ENCODE data around the gene NRK. TPM values are rescaled to one million over a fixed set of nuclear protein-coding genes. Genes with fewer than 3 reads are reported as not detected.
"Not testable (repeated sequence)": the region's sequence is repeated elsewhere in the genome, so short reads cannot be mapped to it uniquely, and the experiment has no call there.

Gene NRK
- total RNA-seq, 2 donors from 2014 or later = 5.7 to 7.4 TPM

DNA sequence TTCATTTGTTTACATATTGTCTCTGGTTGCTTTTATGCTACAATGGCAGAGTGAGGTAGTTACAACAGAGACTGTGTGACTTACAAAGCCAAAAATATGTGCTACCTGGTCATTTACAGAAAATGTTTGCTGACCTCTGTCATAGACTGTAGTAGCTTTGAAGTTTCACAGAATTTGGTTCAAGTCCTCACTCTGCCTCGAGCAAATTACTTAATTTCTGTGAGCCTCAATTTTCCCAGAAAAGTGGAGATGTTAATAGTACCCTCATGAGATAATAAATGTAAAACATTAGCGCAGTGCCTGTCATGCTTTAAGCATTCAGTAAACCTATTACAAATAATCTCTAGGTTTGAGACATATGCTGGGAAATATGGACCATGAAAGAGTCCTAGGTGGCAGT lies 18.4 kb upstream of the NRK start:
- TF ChIP-seq, protein P1, sequence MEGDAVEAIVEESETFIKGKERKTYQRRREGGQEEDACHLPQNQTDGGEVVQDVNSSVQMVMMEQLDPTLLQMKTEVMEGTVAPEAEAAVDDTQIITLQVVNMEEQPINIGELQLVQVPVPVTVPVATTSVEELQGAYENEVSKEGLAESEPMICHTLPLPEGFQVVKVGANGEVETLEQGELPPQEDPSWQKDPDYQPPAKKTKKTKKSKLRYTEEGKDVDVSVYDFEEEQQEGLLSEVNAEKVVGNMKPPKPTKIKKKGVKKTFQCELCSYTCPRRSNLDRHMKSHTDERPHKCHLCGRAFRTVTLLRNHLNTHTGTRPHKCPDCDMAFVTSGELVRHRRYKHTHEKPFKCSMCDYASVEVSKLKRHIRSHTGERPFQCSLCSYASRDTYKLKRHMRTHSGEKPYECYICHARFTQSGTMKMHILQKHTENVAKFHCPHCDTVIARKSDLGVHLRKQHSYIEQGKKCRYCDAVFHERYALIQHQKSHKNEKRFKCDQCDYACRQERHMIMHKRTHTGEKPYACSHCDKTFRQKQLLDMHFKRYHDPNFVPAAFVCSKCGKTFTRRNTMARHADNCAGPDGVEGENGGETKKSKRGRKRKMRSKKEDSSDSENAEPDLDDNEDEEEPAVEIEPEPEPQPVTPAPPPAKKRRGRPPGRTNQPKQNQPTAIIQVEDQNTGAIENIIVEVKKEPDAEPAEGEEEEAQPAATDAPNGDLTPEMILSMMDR (IDR thresholded peaks at IDR 0.05) = no peak
- H3K4me1 ChIP-seq (ENCODE audit: control insufficient read depth in 1 of 2, low read depth in 2 of 2) = no peaks in the 10 kb centered on the region
- H3K27ac ChIP-seq = no peak overlapping the region
- ATAC-seq (ENCODE audit: insufficient number of reproducible peaks, low FRiP score, low read depth) (no peak), DNase-seq (ENCODE audit: low spot score) (no peak)
- no peaks in the 10 kb centered on the region for H3K27me3 ChIP-seq (replicated peaks; ENCODE audit: insufficient read depth)
- no peak overlapping the region for H3K4me3 ChIP-seq
- H3K36me3 ChIP-seq = no peaks in the 10 kb centered on the region
- no peaks in the 10 kb centered on the region for H3K9me3 ChIP-seq

- not testable (repeated sequence) for H3K27ac ChIP-seq; H3K27me3 ChIP-seq (replicated peaks; ENCODE audit: insufficient read depth); H3K9me3 ChIP-seq; H3K4me3 ChIP-seq; DNase-seq (ENCODE audit: low spot score); H3K36me3 ChIP-seq; H3K4me1 ChIP-seq (ENCODE audit: control insufficient read depth in 1 of 2, low read depth in 2 of 2); ATAC-seq (ENCODE audit: insufficient number of reproducible peaks, low FRiP score, low read depth)
Measured at GRCh38 chrX:105805655-105806054, 16.7 kb upstream of the NRK start.

DNA sequence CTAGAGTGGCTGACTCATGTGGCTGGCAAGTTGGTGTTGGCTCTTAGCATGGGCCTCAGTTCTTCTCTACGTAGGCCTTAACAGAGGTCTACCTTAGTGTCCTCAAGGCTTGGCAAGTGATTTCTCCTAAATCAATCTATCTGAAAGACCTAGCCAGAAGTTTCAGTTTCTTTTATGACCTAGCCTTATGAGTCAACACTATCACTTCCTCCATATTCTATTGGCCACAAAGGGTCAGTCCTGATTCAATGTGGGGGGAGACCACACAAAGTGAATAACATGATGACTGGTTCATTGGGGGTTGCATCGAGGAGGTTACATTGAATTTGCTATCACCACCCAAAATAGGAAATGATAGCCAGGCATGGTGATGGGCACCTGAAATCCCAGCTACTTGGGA lies 5.8 kb upstream of the NRK start:
- ATAC-seq (ENCODE audit: insufficient number of reproducible peaks, low FRiP score, low read depth) (no peak), DNase-seq (ENCODE audit: low spot score) (no peak)
- Histone ChIP-seq H3K27ac (no peak overlapping the region), H3K4me1 (ENCODE audit: control insufficient read depth in 1 of 2, low read depth in 2 of 2) (no peaks in the 10 kb centered on the region), H3K27me3 (replicated peaks; ENCODE audit: insufficient read depth) (no peaks in the 10 kb centered on the region), H3K36me3 (no peaks in the 10 kb centered on the region), H3K4me3 (no peak overlapping the region), H3K9me3 (no peaks in the 10 kb centered on the region)
- TF ChIP-seq, protein P1 (IDR thresholded peaks at IDR 0.05) = no peak

DNA sequence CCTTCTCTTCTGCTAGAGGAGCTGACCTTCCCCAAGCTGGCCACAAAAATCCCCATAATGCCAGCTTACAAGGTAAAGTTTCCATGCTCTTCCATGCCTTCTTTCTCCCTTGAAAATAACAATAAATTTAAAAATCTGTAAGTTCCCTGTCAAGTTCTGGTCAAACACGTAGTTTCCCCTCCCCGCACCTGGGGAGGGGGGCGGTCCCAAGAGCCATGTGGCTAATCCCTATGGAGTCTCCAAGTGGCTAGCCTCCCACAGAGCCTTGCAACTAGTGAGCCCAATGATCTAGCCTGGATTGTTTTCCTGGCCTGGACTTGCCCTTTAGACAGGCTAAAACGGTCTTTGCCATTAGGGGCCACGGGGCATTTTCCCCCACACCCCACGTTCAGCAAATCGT lies 2.1 kb upstream of the NRK start:
- Histone ChIP-seq H3K9me3 (no peaks in the 10 kb centered on the region), H3K27me3 (replicated peaks; ENCODE audit: insufficient read depth) (no peaks in the 10 kb centered on the region), H3K4me3 (no peak overlapping the region), H3K27ac (no peak overlapping the region), H3K36me3 (no peaks in the 10 kb centered on the region), H3K4me1 (ENCODE audit: control insufficient read depth in 1 of 2, low read depth in 2 of 2) (no peaks in the 10 kb centered on the region)
- TF ChIP-seq, protein P1 (IDR thresholded peaks at IDR 0.05) = no peak
- DNase-seq (ENCODE audit: low spot score) (no peak), ATAC-seq (ENCODE audit: insufficient number of reproducible peaks, low FRiP score, low read depth) (no peak)

GRCh38 chrX:105821471-105822121 lies 743 bp upstream of the NRK start:
- no peaks in the 10 kb centered on the region for H3K9me3 ChIP-seq
- H3K4me3 ChIP-seq = peak overlapping the region; percentile 71
- no peaks in the 10 kb centered on the region for H3K36me3 ChIP-seq
- no peaks in the 10 kb centered on the region for H3K27me3 ChIP-seq (replicated peaks; ENCODE audit: insufficient read depth)
- H3K27ac ChIP-seq = peak overlapping the region; percentile 38 to 63
- H3K4me1 ChIP-seq (ENCODE audit: control insufficient read depth in 1 of 2, low read depth in 2 of 2) = no peaks in the 10 kb centered on the region
- no peak for DNase-seq (ENCODE audit: low spot score)
- TF ChIP-seq, protein P1 (IDR thresholded peaks at IDR 0.05) = no peak
- no peak for ATAC-seq (ENCODE audit: insufficient number of reproducible peaks, low FRiP score, low read depth)

GRCh38 chrX:105823092-105823455 lies 735 bp downstream of the NRK start:
- no peaks in the 10 kb centered on the region for H3K36me3 ChIP-seq
- no peaks in the 10 kb centered on the region for H3K9me3 ChIP-seq
- TF ChIP-seq, protein P1 (IDR thresholded peaks at IDR 0.05) = no peak
- no peak for ATAC-seq (ENCODE audit: insufficient number of reproducible peaks, low FRiP score, low read depth)
- H3K27ac ChIP-seq = peak overlapping the region in 1 of 2 donors; percentile 63
- H3K4me1 ChIP-seq (ENCODE audit: control insufficient read depth in 1 of 2, low read depth in 2 of 2) = no peaks in the 10 kb centered on the region
- peak overlapping the region; percentile 71 for H3K4me3 ChIP-seq
- DNase-seq (ENCODE audit: low spot score) = no peak
- H3K27me3 ChIP-seq (replicated peaks; ENCODE audit: insufficient read depth) = no peaks in the 10 kb centered on the region

Data from thoracic aorta (tissue), 2 donors.